Cardiac fibroblast (primary cell): ENCODE data around the gene EGFLAM.
A peak's percentile ranks its signal among the peaks of the same experiment; 100 is the strongest.
"Not testable (repeated sequence)": the region's sequence is repeated elsewhere in the genome, so short reads cannot be mapped to it uniquely, and the experiment has no call there.

Experiments
- DNase-seq, 2 donors: peaks; one replicate each; pipeline versions ENCODE4 v3.0.0 to v3.0.0-alpha.2; 2010; ENCODE audit warnings: low read depth in 2 of 2
- H3K4me3 ChIP-seq, 2 donors: replicated peaks in 1 of 2; 1 replicate in 1 of 2; 2 replicates in 1 of 2; pipeline ENCODE4 v1.5.1; 2011; ENCODE audit warnings: low read depth in 2 of 2, low read length in 2 of 2, mild to moderate bottlenecking in 2 of 2, moderate library complexity in 1 of 2
- CTCF ChIP-seq: IDR thresholded peaks from one replicate; pipeline ENCODE4 v1.5.1; 2011; ENCODE audit warnings: low read depth, mild to moderate bottlenecking, low read length, inconsistent platforms

Gene EGFLAM

GRCh38 chr5:38413696-38414095 is 155.3 kb downstream of the EGFLAM start:
- no peak for TF ChIP-seq CTCF
- DNase-seq: no peak
- no peak overlapping the region for H3K4me3 ChIP-seq

GRCh38 chr5:38414348-38414747 is 156.0 kb downstream of the EGFLAM start:
- DNase-seq: peak in 1 of 2 donors; percentile 81
- no peak overlapping the region for H3K4me3 ChIP-seq
- TF ChIP-seq CTCF: no peak

- not testable (repeated sequence) for H3K4me3 ChIP-seq, DNase-seq
These were observed 157.4 kb downstream of the EGFLAM start for GRCh38 chr5:38415772-38416171.

- TF ChIP-seq CTCF: no peak
- DNase-seq: no peak
- H3K4me3 ChIP-seq: no peak overlapping the region
These were observed 159.3 kb downstream of the EGFLAM start for GRCh38 chr5:38417658-38418017.

GRCh38 chr5:38420246-38420645 is 161.9 kb downstream of the EGFLAM start:
- peak in 1 of 2 donors; percentile 49 for DNase-seq
- no peak for TF ChIP-seq CTCF
- no peak overlapping the region for H3K4me3 ChIP-seq

GRCh38 chr5:38420691-38421390 is 162.5 kb downstream of the EGFLAM start:
- TF ChIP-seq CTCF: peak; percentile 79
- DNase-seq: peak; percentile 75 to 88
- no peak overlapping the region for H3K4me3 ChIP-seq

- no peak for DNase-seq
These were observed 164.3 kb downstream of the EGFLAM start for GRCh38 chr5:38422622-38423021.

More at GRCh38 chr5:38422622-38423021, 164.3 kb downstream of the EGFLAM start:
- no peak overlapping the region for H3K4me3 ChIP-seq
- TF ChIP-seq CTCF: no peak
